8988T (cell line): ENCODE data around the gene PLCB4.

Experiments
- DNase-seq: peaks from one replicate; pipeline ENCODE4 v3.0.0; 2011

The PLCB4 gene

DNA sequence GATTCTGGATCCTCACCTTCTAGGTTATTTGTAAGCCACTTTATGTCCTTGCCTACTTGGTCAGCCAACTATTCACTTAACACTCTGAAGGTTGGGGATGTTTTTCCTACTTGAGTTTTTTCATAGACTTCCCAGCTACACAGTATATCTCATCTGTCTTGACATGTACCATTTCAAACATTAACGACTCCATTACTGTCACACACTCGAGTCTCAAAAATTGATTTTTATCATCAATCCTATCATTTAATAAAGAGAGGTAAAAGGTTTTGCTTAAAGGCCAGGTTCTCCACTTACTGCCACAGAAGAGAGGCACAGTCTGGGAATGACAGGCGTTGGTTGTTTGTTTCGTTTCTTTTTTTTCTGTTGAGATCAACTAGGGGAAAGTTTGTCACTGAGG is 407.3 kb downstream of the PLCB4 start:
- no peak for DNase-seq

DNA sequence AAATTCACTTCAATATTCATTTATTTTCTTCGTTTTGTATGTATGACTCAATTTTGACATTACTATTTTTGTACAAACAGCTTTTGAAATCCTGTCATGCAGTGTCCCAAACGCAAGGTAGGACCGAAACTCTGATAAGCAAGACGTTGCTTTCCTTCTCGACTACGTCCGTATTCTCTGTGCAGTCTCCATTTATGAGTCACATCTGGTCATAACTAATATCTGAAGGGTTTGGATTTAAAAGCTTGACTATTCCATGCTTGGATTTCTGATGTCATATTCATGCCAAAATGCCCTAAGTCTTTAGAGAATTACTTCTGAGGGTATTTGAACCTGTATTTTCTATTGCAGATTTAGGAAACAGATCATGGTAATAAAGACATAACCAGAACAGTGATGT is 407.8 kb downstream of the PLCB4 start:
- no peak for DNase-seq

DNA sequence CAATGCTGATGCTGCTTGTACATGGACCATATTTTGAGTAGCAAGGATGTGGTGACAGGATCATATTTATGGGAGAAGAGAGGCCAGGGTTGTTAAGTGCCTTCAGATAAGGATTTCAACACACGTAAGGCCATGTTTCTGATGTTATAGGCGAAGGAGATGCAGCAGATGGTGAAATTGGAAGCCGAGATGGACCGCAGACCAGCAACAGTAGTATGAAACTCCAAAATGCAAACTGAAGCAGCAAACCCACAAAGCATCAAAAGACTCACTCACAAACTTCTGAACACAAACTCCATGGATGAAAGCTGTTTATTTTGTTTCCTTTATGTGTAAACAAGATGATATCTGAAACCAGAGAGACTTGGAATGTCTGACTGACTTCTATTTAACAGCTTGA is 409.9 kb downstream of the PLCB4 start:
- DNase-seq = no peak

DNA sequence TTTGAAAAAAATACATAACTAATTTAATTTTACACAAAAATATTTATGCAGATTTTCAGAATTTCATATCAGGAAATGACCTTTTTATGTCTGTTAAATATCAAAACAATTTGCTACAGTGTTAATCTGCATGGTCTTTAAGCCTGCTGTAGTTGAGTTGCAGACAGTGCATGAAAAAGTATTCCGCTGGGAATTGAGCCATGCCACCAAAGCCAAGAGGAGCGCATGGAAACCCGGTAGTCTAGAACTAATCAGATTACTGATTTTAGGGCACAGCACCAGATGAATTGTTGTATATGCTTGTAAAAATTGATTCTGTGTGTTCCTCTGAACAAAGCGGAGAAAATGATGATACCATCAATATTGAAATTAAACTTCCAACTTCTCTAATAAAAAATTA is 411.2 kb downstream of the PLCB4 start:
- DNase-seq = no peak

DNA sequence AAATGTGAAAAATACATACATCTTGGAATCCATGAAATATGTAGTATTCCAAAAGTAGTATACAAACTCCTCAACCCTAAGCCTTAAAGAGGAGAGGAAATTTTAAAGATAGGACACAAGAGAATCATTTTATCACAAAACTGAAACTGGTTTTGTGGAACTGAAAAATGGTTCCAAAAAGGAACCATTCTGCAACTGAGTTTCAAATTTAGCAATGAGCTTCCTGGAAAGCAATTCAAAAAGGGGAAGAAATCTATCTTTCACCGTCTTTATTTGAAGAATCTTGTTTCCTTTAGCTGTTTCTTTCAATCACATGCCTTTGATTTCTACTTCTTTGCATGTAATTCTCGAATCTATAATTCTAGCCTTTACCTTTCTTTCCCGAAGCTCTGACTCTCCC is 413.3 kb downstream of the PLCB4 start:
- no peak for DNase-seq

DNA sequence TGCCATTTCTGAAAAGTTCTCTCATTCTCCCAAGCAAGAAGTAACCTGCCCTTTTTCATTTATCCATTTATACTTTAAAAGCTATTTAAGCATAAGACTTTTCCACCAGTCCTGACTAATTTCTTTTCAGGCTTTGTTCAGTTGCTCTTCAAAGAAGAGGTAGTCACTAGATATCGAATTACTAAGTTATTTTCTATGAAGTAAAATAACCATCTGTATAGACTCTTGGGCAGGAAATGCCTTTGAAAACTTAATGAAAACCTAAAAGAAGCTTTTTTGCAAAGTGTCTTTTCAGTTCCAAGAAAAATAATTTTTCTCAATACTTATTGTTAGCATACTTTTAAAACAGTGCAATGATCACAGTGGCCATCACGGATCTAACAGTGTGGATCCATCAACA is 414.2 kb downstream of the PLCB4 start:
- no peak for DNase-seq

DNA sequence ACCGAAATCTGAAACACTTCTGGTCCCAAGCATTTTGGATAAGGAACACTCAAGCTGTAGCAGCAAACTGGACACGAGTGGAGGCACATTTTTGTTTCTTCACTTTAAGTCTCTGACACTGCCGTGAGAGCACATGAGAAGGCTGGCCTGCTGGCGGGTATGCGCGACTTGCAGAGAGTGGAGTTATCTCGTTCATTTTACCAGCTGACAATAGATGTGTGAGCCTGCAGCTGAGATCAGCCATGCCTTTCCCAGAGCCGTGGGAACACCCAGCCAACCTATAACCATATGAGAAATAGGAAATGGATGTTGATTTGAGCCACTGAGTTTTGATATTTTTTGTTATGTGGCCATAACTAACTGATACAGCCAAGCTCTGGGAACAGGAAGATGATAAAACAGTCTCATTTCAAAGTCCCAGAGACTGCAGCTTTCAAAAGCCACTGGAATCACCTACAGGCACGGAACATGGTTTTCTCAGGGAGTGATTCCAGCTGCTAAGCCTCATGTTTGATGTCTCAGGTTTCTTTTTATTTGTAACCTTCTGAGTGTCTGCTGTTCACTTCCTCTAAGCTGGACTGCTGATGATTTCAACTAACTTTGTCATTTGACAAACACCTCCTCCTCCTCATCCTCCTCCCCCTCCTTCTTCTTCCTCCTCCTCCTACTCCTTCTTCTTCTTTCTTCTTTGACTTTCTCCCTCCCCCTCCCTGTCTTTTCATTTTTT is 416.9 kb downstream of the PLCB4 start:
- DNase-seq = no peak

DNA sequence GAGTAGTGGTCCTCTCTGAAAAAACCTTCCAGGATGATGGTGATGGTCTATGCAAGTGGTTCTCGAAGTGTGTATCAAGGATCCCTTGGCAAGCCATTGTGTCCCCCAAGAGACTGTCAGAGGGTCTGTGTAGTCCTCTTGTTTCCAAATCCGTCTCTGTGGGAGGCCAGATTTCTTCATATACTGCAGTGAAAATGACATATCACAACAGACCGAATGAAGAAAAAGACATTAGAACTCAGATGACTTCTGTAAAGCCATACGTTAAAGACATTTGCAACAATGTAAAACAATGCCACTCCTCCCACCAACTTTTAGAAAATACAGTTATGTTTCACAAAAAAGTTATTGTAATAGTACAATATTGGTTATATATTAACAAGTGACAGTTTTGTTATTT is 418.3 kb downstream of the PLCB4 start:
- no peak for DNase-seq

DNA sequence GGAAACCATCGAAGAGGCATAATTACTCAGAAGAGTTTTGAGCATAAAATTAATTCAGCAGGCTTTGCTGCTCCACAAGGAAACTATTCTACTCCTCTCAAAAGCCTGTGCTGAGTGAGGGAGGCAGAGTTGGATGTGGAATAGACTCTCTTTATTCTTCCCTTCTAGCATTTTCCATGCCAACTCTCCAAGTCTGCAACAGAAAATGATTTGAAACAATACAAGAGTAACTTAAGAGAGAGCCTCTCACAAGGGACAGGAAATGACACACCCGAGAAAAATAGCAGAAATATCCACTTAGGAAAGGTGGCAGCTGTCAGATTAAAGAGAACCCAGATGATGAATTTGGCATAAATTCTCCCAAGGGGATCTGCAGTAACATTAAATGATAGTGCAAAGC is 419.2 kb downstream of the PLCB4 start:
- DNase-seq = no peak

DNA sequence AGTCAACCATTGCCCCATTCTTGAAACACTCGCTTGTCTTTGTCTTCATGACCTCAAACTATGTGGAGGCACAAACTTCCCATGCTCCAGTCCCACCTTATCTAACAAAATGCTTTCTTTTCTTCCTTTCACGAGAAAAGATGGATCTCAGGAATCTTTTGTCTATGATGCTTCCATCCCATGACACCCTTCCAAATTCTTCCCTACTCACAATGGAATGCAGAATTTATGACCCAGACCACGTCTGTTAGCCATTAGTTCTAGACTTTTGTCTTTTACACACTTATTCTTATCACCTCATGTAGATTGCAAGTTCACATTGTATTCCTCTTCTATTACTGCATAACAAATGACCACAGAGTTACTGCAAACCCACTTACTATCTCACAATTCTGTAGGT is 421.3 kb downstream of the PLCB4 start:
- no peak for DNase-seq

DNA sequence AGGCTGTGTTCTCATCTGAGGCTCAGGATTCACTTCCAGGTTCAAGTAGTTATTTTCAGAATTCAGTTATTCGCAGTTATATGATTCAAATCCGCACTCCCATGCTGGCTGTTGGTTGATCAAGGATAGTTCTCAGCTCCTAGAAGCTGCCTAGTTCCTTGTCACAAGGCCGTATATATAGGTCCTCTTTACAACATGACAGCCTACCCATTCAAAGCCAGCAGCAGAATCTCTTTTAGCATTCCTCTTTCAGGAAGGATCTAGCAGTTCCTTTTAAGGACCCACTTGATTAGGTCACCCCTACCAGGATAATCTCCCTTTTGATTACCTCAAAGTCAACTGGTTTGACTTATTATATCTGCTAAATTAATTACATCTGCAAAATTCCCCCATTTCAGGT is 421.7 kb downstream of the PLCB4 start:
- no peak for DNase-seq

DNA sequence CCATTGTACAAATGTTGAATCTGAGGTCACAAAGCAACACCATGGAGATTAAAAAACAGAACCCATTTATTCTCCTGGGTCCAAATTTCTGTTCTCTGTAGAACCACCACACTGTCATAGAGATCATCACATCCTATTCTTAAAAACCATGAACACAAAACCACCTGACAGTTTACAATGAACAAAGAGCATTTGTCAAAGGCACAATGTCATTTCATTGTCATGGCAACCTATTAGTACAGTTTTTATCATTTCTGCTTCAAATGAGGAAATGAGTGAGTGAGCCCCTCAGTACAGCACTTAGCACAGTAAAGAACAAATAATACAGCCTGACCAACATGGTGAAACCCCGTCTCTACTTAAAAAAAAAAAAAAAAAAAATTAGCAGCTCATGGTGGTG is 422.4 kb downstream of the PLCB4 start:
- DNase-seq = no peak

DNA sequence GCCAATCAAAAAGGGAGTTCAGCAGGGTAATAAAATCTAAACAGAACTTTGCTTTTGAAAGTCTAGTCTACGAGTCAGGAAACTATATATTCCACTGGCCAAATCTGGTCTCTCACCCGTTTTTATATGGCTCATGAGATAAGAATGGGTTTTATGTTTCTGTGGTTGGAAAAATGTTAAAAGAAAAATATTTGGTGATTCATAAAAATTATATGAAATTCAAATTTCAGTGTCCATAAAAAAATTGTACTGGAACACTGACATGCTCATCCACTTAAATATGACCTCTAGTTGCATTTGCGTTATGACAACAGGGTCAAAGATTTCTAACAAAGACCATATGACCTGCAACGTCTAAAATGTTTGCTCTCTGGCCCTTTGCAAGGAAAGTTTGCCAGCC is 423.2 kb downstream of the PLCB4 start:
- DNase-seq = no peak

DNA sequence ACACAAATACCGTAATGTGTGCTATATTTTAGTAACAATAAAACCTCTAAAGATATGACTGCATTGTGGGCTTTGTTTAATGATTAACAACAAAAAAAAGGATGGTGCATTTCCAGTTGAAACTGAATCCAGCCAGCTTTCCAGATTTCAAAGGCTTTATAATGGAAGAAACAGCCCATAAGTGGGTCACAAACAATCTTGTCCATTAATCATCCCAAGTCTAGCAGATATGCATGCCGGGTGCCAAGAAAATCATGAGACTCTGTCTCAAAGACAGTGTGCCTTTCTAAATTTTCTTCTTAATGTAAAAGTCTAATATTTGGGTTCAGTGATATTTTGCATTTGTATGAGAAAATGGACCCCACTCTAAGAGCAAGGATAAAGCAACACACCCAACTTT is 424.9 kb downstream of the PLCB4 start:
- DNase-seq = no peak

DNA sequence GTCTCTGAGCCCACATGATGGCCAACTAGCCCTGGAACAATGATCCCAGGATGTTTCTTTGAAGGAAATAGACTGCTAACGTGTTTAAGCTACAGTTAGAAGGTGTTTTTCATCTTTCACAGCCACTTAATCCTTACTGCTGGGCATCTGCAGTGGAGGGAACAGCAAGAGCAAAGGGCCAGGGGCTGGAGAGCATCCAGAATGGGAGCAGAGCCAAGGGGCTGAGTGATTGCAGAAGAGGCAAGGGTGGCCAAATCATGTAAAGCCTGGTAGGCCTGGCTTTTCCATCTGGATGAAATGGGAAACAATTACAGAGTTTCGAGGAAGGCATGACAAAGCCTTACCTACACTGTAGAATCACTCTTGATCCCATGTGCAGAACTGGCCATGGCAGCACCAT is 426.8 kb downstream of the PLCB4 start:
- no peak for DNase-seq

DNA sequence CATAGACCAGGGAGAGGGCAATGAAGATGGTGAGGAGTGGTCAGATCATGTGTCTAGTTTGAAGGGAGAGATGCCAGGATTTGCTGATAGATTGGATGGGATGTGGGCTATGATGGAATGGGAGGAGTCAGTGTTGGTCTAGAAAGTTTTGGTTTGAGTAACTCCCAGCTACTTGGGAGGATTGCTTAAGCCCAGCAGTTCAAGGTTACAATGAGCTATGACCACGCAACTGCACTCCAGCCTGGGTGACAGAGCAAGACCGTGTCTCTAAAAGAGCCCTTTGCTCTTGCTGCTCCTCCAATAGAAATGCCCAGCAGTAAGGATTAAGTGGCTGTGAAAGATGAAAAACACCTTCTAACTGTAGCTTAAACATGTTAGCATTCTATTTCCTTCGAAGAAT is 427.3 kb downstream of the PLCB4 start:
- DNase-seq = no peak

DNA sequence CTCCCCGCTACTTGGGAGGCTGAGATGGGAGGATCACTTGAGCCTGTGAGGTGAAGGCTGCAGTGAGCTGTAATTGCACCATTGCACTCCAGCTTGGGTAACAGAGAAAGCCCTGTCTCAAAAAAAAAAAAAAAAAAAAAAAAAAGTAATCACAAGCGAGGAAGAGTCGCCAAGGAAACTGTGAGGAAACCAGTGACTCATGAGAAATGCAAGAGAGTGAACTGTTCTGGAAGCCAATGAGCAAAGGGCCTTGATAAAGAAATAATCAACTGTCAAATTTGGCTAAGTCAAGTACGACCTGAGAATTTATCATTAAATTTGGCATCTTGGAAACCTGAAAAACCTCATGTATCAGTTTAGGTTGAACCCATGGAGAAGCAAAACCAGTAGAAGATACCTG is 429.4 kb downstream of the PLCB4 start:
- DNase-seq = no peak

DNA sequence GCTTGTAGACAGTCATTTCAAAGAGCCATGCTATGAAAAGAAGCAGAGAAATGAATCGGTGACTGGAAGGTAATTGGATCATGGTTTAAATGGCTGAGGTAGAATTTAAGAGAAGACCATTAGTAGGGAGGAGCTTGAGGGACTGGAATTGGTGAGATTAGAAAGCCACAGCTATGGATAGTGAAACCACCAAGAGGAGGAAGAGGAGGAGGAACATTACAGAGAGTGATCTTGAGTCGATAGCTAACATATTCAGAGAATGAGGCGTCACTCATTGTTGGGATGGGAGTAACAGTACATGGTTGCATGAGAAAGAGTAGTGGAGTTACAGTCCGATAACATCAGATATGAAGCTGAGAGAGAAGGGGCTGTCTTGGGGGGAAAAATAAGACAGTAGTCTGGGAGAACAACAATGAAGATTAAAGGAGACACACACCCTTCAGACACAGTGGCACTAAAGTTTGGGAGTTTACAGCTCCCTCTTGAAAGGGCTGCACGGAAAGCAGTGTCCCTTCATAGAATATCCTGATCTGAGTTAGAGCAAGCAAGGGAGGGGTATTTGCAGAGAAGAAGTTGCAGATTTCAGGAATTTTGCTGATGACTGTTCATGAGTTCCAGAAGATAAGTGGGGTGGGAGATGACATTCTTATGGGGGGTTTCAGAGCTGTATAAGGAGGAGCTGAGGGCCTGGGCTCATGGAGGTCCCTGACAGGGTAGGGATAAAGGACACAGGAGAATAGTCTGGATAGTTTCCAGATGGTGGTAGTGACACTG is 430.4 kb downstream of the PLCB4 start:
- no peak for DNase-seq

DNA sequence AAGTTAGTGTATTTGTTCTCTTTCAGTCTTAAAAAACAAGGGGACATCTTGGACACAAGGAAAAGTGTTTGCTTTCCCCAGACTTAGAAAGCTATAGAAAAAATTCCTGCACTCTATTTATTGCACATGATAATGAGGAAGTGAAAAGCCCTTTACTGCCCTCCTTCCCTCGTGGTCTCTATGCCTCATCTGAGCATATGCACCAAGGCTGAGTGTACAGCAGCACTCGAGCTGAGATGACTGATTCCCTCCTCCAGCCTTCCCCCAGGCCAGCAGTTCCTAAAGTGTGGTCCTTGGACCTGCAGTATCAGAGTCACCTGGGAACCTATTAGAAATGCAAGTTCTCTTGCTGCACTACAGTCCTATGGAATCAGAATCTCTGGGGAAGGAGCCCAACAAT is 431.2 kb downstream of the PLCB4 start:
- no peak for DNase-seq

DNA sequence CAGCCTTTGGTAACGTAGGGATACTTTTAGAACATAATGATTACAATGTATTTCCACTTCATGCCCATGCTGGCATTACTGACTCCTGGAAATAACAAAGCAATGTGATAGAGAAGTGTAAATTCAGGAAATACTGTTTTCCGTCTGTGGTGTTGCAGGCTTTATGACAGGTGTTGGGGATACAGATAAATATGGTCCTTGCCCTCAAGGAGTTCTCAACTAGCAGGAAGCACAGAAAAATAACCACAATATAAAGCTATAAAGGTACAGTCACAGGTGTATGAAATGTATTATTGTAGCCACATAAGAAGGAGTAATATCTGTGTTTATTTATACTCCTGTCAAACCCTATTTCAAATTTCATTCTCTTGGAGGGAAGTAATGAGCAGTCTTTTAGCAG is 432.6 kb downstream of the PLCB4 start:
- DNase-seq = no peak

DNA sequence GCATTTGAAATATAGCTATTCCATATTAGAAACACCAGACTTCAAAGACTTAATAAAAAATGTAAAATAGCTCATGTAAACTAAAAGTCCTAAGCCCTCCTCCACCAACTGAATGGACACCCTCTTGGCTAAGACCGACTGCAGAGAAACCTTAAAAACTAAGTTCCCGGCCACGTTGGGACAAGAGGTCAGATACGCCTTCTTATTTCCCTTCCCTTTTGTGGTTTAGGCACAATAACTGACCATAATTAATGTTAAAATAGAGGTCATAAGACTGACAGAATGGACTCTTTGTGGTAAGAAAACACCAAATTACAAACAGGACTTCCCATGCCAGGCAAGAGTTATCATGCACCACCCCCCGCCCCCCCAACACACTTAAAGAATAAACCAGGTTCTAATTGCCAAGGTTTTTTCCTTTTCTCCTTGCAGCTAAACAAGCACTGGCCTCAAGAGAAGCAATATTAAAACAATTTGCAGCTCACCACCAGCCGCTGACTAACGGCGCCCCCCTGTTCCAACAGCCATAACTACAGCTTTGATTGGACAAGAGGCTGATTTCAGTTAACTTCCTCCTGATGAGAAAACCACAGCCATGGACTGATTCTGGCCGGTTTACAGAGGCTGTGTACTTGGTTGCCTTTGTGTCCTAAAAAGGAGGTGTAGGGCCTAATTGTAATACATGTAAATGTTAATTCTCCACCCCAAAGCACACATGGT is 434.8 kb downstream of the PLCB4 start:
- no peak for DNase-seq

DNA sequence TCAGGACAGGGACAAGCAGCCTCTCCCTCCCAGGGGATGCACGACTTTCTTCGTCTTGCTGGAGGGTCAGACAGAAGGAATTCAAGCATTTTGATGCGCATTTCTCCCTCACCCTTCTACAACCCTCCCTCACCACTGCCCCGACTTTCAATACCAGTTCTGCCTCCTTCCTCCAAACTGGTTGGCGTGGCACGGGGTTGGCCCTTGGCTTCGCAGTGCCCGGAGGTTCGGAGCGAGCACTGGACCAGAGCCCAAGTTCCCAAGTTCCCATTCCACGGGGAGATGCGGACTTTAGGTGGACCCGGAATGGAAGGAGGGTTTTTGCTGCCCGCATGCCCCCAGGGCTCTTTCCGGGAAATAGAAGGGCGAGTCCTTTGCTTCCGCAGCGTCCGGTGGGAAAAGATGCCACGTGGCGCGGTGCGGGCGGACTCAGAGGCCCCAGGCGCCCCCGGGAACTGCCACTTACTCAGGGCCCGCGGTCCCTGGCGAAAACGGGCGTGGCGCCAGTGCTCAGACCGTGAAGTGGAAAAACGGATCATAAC is 437.5 kb downstream of the PLCB4 start:
- no peak for DNase-seq

DNA sequence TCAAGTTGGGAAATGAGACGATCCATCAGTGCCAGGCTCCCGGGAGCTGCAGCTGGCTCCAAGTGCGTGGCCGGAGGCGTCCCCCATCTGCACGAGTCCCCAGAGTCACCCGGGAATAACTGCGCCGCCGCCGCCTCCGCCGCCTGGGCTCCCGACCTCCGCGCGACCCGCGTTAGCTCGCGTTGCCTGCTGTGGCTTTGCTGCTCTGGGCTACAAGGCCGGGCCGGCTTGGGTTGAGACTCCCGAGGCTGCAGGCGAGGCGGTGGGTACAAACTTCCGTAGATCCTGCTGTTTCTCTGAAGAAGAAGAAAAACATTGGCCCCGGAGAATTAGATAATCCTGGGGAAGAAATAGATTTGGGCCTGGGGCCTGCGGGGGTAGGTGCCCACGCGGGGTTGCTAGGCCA is 438.1 kb downstream of the PLCB4 start:
- no peak for DNase-seq
